Neuronal stem cell (in vitro differentiated cells): Measurements from ENCODE around the gene UGT1A6.

ENCODE experiments used
- DNase-seq: peaks from one replicate; pipeline ENCODE4 v3.0.0-alpha.2; 2013; ENCODE audit warnings: low spot score
- H2AFZ ChIP-seq: one replicate; pipeline ENCODE4 v1.6.1; 2013; ENCODE audit warnings: mild to moderate bottlenecking, low read length, inconsistent platforms
- H2AK5ac ChIP-seq: 2 replicates; pipeline ENCODE4 v1.6.1; 2013; ENCODE audit warnings: low read depth, mild to moderate bottlenecking, inconsistent platforms, low read length, moderate library complexity, mixed read lengths
- H2BK120ac ChIP-seq: 2 replicates; pipeline ENCODE4 v1.6.1; 2013; ENCODE audit warnings: low read depth, mild to moderate bottlenecking, inconsistent platforms, low read length, moderate library complexity, mixed read lengths
- H2BK12ac ChIP-seq: one replicate; pipeline ENCODE4 v1.6.1; 2013; ENCODE audit warnings: low read length, inconsistent platforms
- H2BK15ac ChIP-seq: 2 replicates; pipeline ENCODE4 v1.6.1; 2013; ENCODE audit warnings: mild to moderate bottlenecking, low read length, inconsistent platforms, mixed read lengths
- H2BK5ac ChIP-seq: one replicate; pipeline ENCODE4 v1.6.1; 2013; ENCODE audit warnings: inconsistent platforms, mild to moderate bottlenecking, low read length, moderate library complexity
- H3K14ac ChIP-seq: one replicate; pipeline ENCODE4 v1.6.1; 2013; ENCODE audit warnings: low read length, inconsistent platforms
- H3K18ac ChIP-seq: 2 replicates; pipeline ENCODE4 v1.6.1; 2013; ENCODE audit warnings: low read length, inconsistent platforms
- H3K23ac ChIP-seq: 2 replicates; pipeline ENCODE4 v1.6.1; 2013; ENCODE audit warnings: low read depth, mild to moderate bottlenecking, mixed read lengths, low read length, inconsistent platforms; ENCODE audit not compliant: poor library complexity
- H3K27ac ChIP-seq: replicated peaks from 3 replicates; pipeline ENCODE4 v1.5.1; 2013; ENCODE audit warnings: low read length, inconsistent platforms
- H3K27me3 ChIP-seq, 3 experiments: 2 replicates each; pipeline ENCODE4 v1.6.1; 2013; ENCODE audit warnings: low read length in 3 of 3, mild to moderate bottlenecking in 2 of 3, inconsistent platforms in 1 of 3, low read depth in 1 of 3, mixed read lengths in 1 of 3, moderate library complexity in 1 of 3; ENCODE audit not compliant: control insufficient read depth in 3 of 3, insufficient read depth in 3 of 3
- H3K36me3 ChIP-seq, 2 donors: replicated peaks in 1 of 2; 2 replicates each; pipeline ENCODE4 v1.6.1; 2013; ENCODE audit warnings: low read length in 2 of 2; ENCODE audit not compliant: control insufficient read depth in 2 of 2, insufficient read depth in 2 of 2
- H3K4ac ChIP-seq: 2 replicates; pipeline ENCODE4 v1.6.1; 2013; ENCODE audit warnings: inconsistent platforms, mild to moderate bottlenecking, low read length, moderate library complexity
- H3K4me1 ChIP-seq, 2 donors: 1 replicate in 1 of 2; 2 replicates in 1 of 2; pipeline ENCODE4 v1.6.1; 2013; ENCODE audit warnings: low read length in 2 of 2, low read depth in 1 of 2; ENCODE audit not compliant: control insufficient read depth in 2 of 2, insufficient read depth in 1 of 2
- H3K4me2 ChIP-seq: one replicate; pipeline ENCODE4 v1.6.1; 2013; ENCODE audit warnings: mild to moderate bottlenecking, low read length, inconsistent platforms; ENCODE audit not compliant: insufficient read depth, poor library complexity, severe bottlenecking
- H3K4me3 ChIP-seq, 2 donors: 2 replicates each; pipeline ENCODE4 v1.5.1; 2013; ENCODE audit warnings: low read length in 2 of 2, mild to moderate bottlenecking in 2 of 2, inconsistent platforms in 1 of 2, moderate library complexity in 1 of 2
- H3K79me1 ChIP-seq: one replicate; pipeline ENCODE4 v1.6.1; 2013; ENCODE audit warnings: low read depth, mild to moderate bottlenecking, inconsistent platforms, low read length, moderate library complexity
- H3K9ac ChIP-seq: one replicate; pipeline ENCODE4 v1.6.1; 2013; ENCODE audit warnings: mild to moderate bottlenecking, low read depth, low read length, inconsistent platforms; ENCODE audit not compliant: poor library complexity
- H3K9me3 ChIP-seq, 2 donors: replicated peaks in 1 of 2; 2 replicates each; pipeline versions ENCODE3 to v1.6.1; 2013; ENCODE audit warnings: low read length in 2 of 2, mild to moderate bottlenecking in 2 of 2, inconsistent platforms in 1 of 2, low read depth in 1 of 2, mixed read lengths in 1 of 2, moderate library complexity in 1 of 2; ENCODE audit not compliant: control insufficient read depth in 2 of 2, insufficient read depth in 1 of 2
- H4K8ac ChIP-seq: one replicate; pipeline ENCODE4 v1.6.1; 2013; ENCODE audit warnings: low read depth, mild to moderate bottlenecking, inconsistent platforms, low read length, moderate library complexity
- H4K91ac ChIP-seq: one replicate; pipeline ENCODE4 v1.6.1; 2013; ENCODE audit warnings: low read length, low read depth, mild to moderate bottlenecking, inconsistent platforms; ENCODE audit not compliant: poor library complexity
- WGBS, 2 donors: extraction: QIAGEN DNeasy Blood & Tissue Kit; methylation state at CpG; one replicate each; pipeline ENCODE4 v1.1.7; 2013; ENCODE audit warnings: missing lambda C conversion rate in 2 of 2, mixed read lengths in 1 of 2; ENCODE audit not compliant: insufficient read length in 2 of 2, insufficient replicate concordance in 1 of 2; ENCODE audit errors: extremely low coverage in 2 of 2; 5-methylcytosine and 5-hydroxymethylcytosine counted together

Gene UGT1A6

GRCh38 chr2:233822101-233822771, 129.5 kb downstream of the UGT1A6 start:
- Histone ChIP-seq H3K23ac (no peak overlapping the region), H3K4me1 (peaks cover 0 to 2% of the 10 kb centered on the region in 2 donors), H3K36me3 (no peaks in the 10 kb centered on the region), H3K4me3 (no peak overlapping the region), H2BK15ac (no peak overlapping the region), H2AK5ac (peak overlapping the region; percentile 1), H3K14ac (peak overlapping the region; percentile 95), H3K9ac (no peak overlapping the region), H2BK12ac (peak overlapping the region; percentile 94), H2AFZ (no peak overlapping the region), H4K91ac (no peak overlapping the region), H4K8ac (no peak overlapping the region), H2BK5ac (peak overlapping the region; percentile 44), H3K27ac (no peak overlapping the region), H3K9me3 (no peaks in the 10 kb centered on the region), H3K4ac (peak overlapping the region; percentile 77), H2BK120ac (no peak overlapping the region), H3K4me2 (no peak overlapping the region), H3K79me1 (no peaks in the 10 kb centered on the region), H3K18ac (peak overlapping the region; percentile 68), H3K27me3 (peaks cover 0 to 3% (median 0%) of the 10 kb centered on the region in 3 experiments)
- DNase-seq = no peak
- WGBS, 2 donors = no CpG with 5 or more reads among the region's 21 CpGs
